HG03571 (cell line): ENCODE data around the gene COL11A1.
"Not testable (repeated sequence)": the region's sequence is repeated elsewhere in the genome, so short reads cannot be mapped to it uniquely, and the experiment has no call there.

Source experiments
- ATAC-seq: cut with Tn5 transposase; IDR thresholded peaks from one replicate; pipeline ENCODE4 v1.9.1; 2021; ENCODE audit not compliant: unreplicated experiment

COL11A1 gene

GRCh38 chr1:103108376-103109150 is at the start of gene COL11A1:
Gene COL11A1, minus strand, starts transcription at chr1:103108522. Its CDS starts 344 bp downstream, at chr1:103108178.
- ATAC-seq, result no peak

GRCh38 chr1:103156966-103157365 is 48.6 kb upstream of the COL11A1 start:
- no peak for ATAC-seq

- ATAC-seq, result no peak
These were observed 37.8 kb upstream of the COL11A1 start for GRCh38 chr1:103146166-103146565.

GRCh38 chr1:103145449-103145848 is 37.1 kb upstream of the COL11A1 start:
- ATAC-seq, result no peak

GRCh38 chr1:103144681-103145080 is 36.4 kb upstream of the COL11A1 start:
- ATAC-seq, result no peak

GRCh38 chr1:103142461-103142860 is 34.1 kb upstream of the COL11A1 start:
- ATAC-seq, result no peak

GRCh38 chr1:103129796-103130195 is 21.5 kb upstream of the COL11A1 start:
- no peak for ATAC-seq

- ATAC-seq, result no peak
These were observed 20.9 kb upstream of the COL11A1 start for GRCh38 chr1:103129255-103129654.

GRCh38 chr1:103128256-103128655 is 19.9 kb upstream of the COL11A1 start:
- not testable (repeated sequence) for ATAC-seq

GRCh38 chr1:103125219-103125618 is 16.9 kb upstream of the COL11A1 start:
- no peak for ATAC-seq

- no peak for ATAC-seq
These were observed 14.8 kb upstream of the COL11A1 start for GRCh38 chr1:103122983-103123720.

GRCh38 chr1:103120981-103121380 is 12.7 kb upstream of the COL11A1 start:
- no peak for ATAC-seq

- no peak for ATAC-seq
These were observed 4.2 kb upstream of the COL11A1 start for GRCh38 chr1:103112546-103112945.

- ATAC-seq, result no peak
These were observed 3.6 kb upstream of the COL11A1 start for GRCh38 chr1:103111926-103112325.

GRCh38 chr1:103110701-103111100 is 2.4 kb upstream of the COL11A1 start:
- no peak for ATAC-seq

- ATAC-seq, result no peak
These were observed 1.1 kb upstream of the COL11A1 start for GRCh38 chr1:103109311-103109920.

GRCh38 chr1:103107741-103108375 is 464 bp downstream of the COL11A1 start:
- no peak for ATAC-seq

- peak; percentile 76 for ATAC-seq
These were observed 1.6 kb downstream of the COL11A1 start for GRCh38 chr1:103106426-103107341.

- no peak for ATAC-seq
These were observed 6.9 kb downstream of the COL11A1 start for GRCh38 chr1:103101399-103101798.

- no peak for ATAC-seq
These were observed 19.1 kb downstream of the COL11A1 start for GRCh38 chr1:103089221-103089620.
